Hepatocyte (in vitro differentiated cells): ENCODE data around the gene CCDC158.

Source experiments
- EZH2phosphoT487 ChIP-seq: fragments of 200-600 bp; sonication (generic); IDR thresholded peaks from one replicate; pipeline ENCODE4 v1.6.1; 2018; ENCODE audit warnings: antibody characterized with exemption, mild to moderate bottlenecking, low read depth, moderate library complexity; ENCODE audit not compliant: unreplicated experiment, severe bottlenecking
- TF ChIP-seq, protein P1 (sequence below): fragments of 200-600 bp; sonication (generic); IDR thresholded peaks from 2 replicates; pipeline ENCODE4 v1.5.1; 2016; ENCODE audit warnings: antibody characterized with exemption, mild to moderate bottlenecking; ENCODE audit not compliant: poor library complexity

DNA sequence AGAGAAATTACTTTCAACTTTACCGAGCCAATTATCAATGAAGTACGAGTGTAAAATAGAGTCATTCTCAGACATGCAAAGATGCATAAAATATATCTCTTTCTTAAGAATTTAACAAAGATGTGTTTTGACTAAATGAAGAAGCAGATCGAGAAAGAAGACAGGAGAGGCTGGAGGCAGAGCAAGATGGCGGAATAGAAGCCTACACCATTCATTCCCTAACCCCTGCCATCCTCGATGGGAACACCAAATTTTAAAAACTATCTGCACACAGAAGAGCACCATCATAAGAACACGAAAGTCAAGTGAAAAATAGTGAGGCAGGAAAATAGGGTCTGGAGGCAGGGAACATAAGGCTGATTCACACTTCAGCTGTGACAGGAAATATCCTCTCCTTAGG lies 35.0 kb downstream of the CCDC158 start:
- TF ChIP-seq, protein P1, sequence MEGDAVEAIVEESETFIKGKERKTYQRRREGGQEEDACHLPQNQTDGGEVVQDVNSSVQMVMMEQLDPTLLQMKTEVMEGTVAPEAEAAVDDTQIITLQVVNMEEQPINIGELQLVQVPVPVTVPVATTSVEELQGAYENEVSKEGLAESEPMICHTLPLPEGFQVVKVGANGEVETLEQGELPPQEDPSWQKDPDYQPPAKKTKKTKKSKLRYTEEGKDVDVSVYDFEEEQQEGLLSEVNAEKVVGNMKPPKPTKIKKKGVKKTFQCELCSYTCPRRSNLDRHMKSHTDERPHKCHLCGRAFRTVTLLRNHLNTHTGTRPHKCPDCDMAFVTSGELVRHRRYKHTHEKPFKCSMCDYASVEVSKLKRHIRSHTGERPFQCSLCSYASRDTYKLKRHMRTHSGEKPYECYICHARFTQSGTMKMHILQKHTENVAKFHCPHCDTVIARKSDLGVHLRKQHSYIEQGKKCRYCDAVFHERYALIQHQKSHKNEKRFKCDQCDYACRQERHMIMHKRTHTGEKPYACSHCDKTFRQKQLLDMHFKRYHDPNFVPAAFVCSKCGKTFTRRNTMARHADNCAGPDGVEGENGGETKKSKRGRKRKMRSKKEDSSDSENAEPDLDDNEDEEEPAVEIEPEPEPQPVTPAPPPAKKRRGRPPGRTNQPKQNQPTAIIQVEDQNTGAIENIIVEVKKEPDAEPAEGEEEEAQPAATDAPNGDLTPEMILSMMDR: no peak
- TF ChIP-seq EZH2phosphoT487: no peak
